GM06990 (cell line): ENCODE data around the gene C15orf40.

Experiments used
- DNase-seq: peaks from one replicate; pipeline ENCODE4 v3.0.0-alpha.2; 2011; ENCODE audit not compliant: insufficient read length; ENCODE audit errors: extremely low read depth
- H3K27me3 ChIP-seq: replicated peaks from 2 replicates; pipeline ENCODE4 v1.6.0; 2011; ENCODE audit warnings: low read length; ENCODE audit not compliant: control insufficient read depth, insufficient read depth
- H3K36me3 ChIP-seq: 2 replicates; pipeline ENCODE4 v1.5.1; 2011; ENCODE audit warnings: low read length; ENCODE audit not compliant: control insufficient read depth, insufficient read depth
- H3K4me3 ChIP-seq: replicated peaks from 2 replicates; pipeline ENCODE4 v1.5.1; 2011; ENCODE audit warnings: low read depth, mild to moderate bottlenecking, control low read depth, low read length
- CTCF ChIP-seq: IDR thresholded peaks from 2 replicates; pipeline ENCODE4 v1.5.1; 2011; ENCODE audit warnings: low read length, control low read depth, mild to moderate bottlenecking, inconsistent platforms; ENCODE audit not compliant: insufficient read depth, poor library complexity, severe bottlenecking

The C15orf40 gene

DNA sequence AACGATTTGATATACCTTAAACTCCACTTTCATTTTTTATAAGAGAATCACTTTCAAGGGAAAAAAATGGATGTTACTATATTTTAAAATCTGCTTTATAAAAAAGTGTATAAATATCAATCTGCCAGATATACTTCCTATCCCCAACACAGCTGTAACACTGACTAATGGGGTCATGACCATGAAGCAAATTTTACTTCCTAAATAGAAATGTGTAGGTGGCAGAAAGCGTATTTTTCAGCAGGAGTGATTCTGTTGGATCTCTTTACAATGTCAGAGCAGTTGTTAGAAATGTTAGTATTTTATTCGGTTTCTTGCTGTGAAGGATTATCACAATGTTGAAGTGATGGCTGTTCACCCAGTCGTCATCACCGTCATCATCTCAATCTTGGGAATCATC lies 5.5 kb upstream of the C15orf40 start:
- Histone ChIP-seq H3K36me3 (peaks cover 8% of the 10 kb centered on the region), H3K27me3 (no peaks in the 10 kb centered on the region), H3K4me3 (no peak overlapping the region)
- no peak for DNase-seq
- no peak for TF ChIP-seq CTCF

DNA sequence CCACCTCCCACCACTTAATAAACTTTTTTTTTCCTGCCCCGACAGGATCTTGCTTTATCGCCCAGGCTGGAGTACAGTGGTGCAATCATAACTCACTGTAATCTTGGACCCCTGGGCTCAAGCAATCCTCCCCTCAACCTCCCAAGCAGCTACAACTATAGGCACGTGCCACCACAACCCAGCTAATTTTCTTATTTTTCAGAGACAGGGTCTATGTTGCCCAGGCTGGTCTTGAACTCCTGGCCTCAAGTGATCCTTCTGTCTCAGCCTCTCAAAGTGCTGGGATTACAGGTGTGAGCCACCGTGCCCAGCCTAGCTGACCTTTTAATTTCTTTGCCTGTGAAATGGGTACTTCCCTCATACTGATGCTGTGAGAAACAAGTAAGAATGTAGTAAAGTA lies 3.9 kb upstream of the C15orf40 start:
- H3K36me3 ChIP-seq = peaks cover 8% of the 10 kb centered on the region
- TF ChIP-seq CTCF = no peak
- no peaks in the 10 kb centered on the region for H3K27me3 ChIP-seq
- DNase-seq = no peak
- no peak overlapping the region for H3K4me3 ChIP-seq

DNA sequence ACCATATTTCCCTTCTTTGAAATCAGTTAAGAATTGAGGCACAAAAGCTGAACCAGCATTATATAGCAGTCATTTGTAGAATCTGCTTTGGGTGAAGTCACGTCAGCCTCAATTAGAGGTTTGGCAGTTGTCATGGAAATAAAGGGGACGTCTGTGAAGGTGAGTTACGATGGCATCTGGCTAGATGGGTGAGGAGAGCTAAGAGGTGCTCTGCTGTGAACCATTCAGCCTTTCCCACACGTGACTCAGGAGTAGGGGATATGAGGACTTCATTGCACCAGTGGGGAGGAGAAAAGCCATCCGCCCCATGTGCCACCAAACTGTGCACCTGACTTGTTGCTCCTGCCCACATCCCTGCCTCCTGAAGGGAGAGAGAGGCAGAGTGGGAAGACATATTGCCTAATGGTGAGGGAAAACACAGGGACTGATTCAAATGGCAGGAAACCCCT lies 2.8 kb upstream of the C15orf40 start:
- Histone ChIP-seq H3K4me3 (no peak overlapping the region), H3K27me3 (no peaks in the 10 kb centered on the region), H3K36me3 (peaks cover 4% of the 10 kb centered on the region; the same call in 1 of the 2 replicates)
- no peak for DNase-seq
- TF ChIP-seq CTCF = no peak

GRCh38 chr15:83012636-83013035 lies 1.2 kb upstream of the C15orf40 start:
- H3K4me3 ChIP-seq = no peak overlapping the region
- H3K36me3 ChIP-seq = peaks cover 1% of the 10 kb centered on the region

GRCh38 chr15:83012076-83012426 lies 612 bp upstream of the C15orf40 start:
- Histone ChIP-seq H3K27me3 (no peaks in the 10 kb centered on the region), H3K4me3 (peak overlapping the region; percentile 82)

More at GRCh38 chr15:83012636-83013035, 1.2 kb upstream of the C15orf40 start:
- no peak for TF ChIP-seq CTCF
- no peaks in the 10 kb centered on the region for H3K27me3 ChIP-seq
- no peak for DNase-seq

More at GRCh38 chr15:83012076-83012426, 612 bp upstream of the C15orf40 start:
- TF ChIP-seq CTCF = no peak
- no peak for DNase-seq
- H3K36me3 ChIP-seq = peaks cover 3% of the 10 kb centered on the region
